CD14-positive monocyte (primary cell): ENCODE data around the gene ACSL6. TPM values are rescaled to one million over a fixed set of nuclear protein-coding genes. Genes with fewer than 3 reads are reported as not detected.

ENCODE experiments used
- DNase-seq, 3 donors: peaks; one replicate each; pipeline ENCODE4 v3.0.0-alpha.2; 2011 to 2022
- H2AFZ ChIP-seq: 2 replicates; pipeline ENCODE4 v1.6.0; 2012; ENCODE audit warnings: mild to moderate bottlenecking, low read depth, low read length, inconsistent platforms; ENCODE audit not compliant: insufficient read depth, poor library complexity, severe bottlenecking
- H3K27ac ChIP-seq, 2 donors: 1 replicate in 1 of 2; 2 replicates in 1 of 2; pipeline ENCODE4 v1.5.1; 2012 to 2013; ENCODE audit warnings: low read length in 2 of 2, control low read depth in 1 of 2, inconsistent platforms in 1 of 2, low read depth in 1 of 2, mild to moderate bottlenecking in 1 of 2
- H3K27me3 ChIP-seq, 2 donors: one replicate each; pipeline versions ENCODE4 v1.6.0 to v1.6.1; 2011 to 2013; ENCODE audit warnings: low read length in 2 of 2; ENCODE audit not compliant: control insufficient read depth in 2 of 2, insufficient read depth in 2 of 2
- H3K36me3 ChIP-seq, 2 donors: replicated peaks in 1 of 2; 1 replicate in 1 of 2; 2 replicates in 1 of 2; pipeline versions ENCODE4 v1.5.1 to v1.6.1; 2012 to 2013; ENCODE audit warnings: low read length in 2 of 2, control low read depth in 1 of 2, inconsistent platforms in 1 of 2, mild to moderate bottlenecking in 1 of 2; ENCODE audit not compliant: insufficient read depth in 2 of 2, control insufficient read depth in 1 of 2
- H3K4me1 ChIP-seq, 2 donors: 1 replicate in 1 of 2; 2 replicates in 1 of 2; pipeline versions ENCODE4 v1.5.1 to v1.6.1; 2012 to 2013; ENCODE audit warnings: low read length in 2 of 2, control low read depth in 1 of 2, inconsistent platforms in 1 of 2, mild to moderate bottlenecking in 1 of 2, moderate library complexity in 1 of 2; ENCODE audit not compliant: insufficient read depth in 2 of 2, control insufficient read depth in 1 of 2
- H3K4me2 ChIP-seq: replicated peaks from 2 replicates; pipeline ENCODE3; 2012; ENCODE audit warnings: low read length, moderate library complexity, mild to moderate bottlenecking; ENCODE audit not compliant: poor library complexity, severe bottlenecking; ENCODE audit errors: extremely low read depth
- H3K4me3 ChIP-seq, 3 experiments: fragments of 200-600 bp in 1 of 3; sonication (generic) in 1 of 3; replicated peaks in 1 of 3; 1 replicate in 2 of 3; 2 replicates in 1 of 3; pipeline ENCODE4 v1.5.1; 2011 to 2013; ENCODE audit warnings: low read length in 3 of 3, mild to moderate bottlenecking in 3 of 3, control low read depth in 2 of 3, low read depth in 2 of 3, inconsistent platforms in 1 of 3, moderate library complexity in 1 of 3
- H3K79me2 ChIP-seq: 2 replicates; pipeline ENCODE4 v1.6.0; 2012; ENCODE audit warnings: mild to moderate bottlenecking, control low read depth, inconsistent platforms, low read length, moderate library complexity; ENCODE audit not compliant: insufficient read depth
- H3K9ac ChIP-seq: 2 replicates; pipeline ENCODE4 v1.6.0; 2017; ENCODE audit warnings: low read length, mild to moderate bottlenecking; ENCODE audit not compliant: insufficient read depth, poor library complexity, severe bottlenecking
- H3K9me3 ChIP-seq, 2 donors: replicated peaks in 1 of 2; 1 replicate in 1 of 2; 2 replicates in 1 of 2; pipeline versions ENCODE4 v1.5.1 to v1.6.1; 2012 to 2013; ENCODE audit warnings: low read length in 2 of 2, control low read depth in 1 of 2; ENCODE audit not compliant: control insufficient read depth in 1 of 2, insufficient read depth in 1 of 2
- H4K20me1 ChIP-seq: 2 replicates; pipeline ENCODE4 v1.6.0; 2012; ENCODE audit warnings: mild to moderate bottlenecking, low read length, control low read depth, moderate library complexity; ENCODE audit not compliant: insufficient read depth
- H3K27ac Mint-ChIP-seq, 7 donors: one replicate each; pipeline ENCODE4 v1.8.0; 2020; ENCODE audit warnings: mild to moderate bottlenecking in 7 of 7, mixed read lengths in 7 of 7, moderate library complexity in 6 of 7, inconsistent platforms in 2 of 7
- H3K27me3 Mint-ChIP-seq, 3 donors: one replicate each; pipeline ENCODE4 v1.8.0; 2021 to 2022; ENCODE audit warnings: low read depth in 3 of 3, mild to moderate bottlenecking in 3 of 3, mixed read lengths in 3 of 3, moderate library complexity in 3 of 3, inconsistent platforms in 1 of 3
- H3K36me3 Mint-ChIP-seq, 2 donors: one replicate each; pipeline ENCODE4 v1.8.0; 2020; ENCODE audit warnings: mixed read lengths in 2 of 2, inconsistent platforms in 1 of 2, mild to moderate bottlenecking in 1 of 2
- H3K4me1 Mint-ChIP-seq: one replicate; pipeline ENCODE4 v1.8.0; 2020; ENCODE audit warnings: mild to moderate bottlenecking, mixed read lengths
- H3K4me3 Mint-ChIP-seq, 2 donors: one replicate each; pipeline ENCODE4 v1.8.0; 2020; ENCODE audit warnings: mild to moderate bottlenecking in 2 of 2, mixed read lengths in 2 of 2, moderate library complexity in 1 of 2
- H3K9me3 Mint-ChIP-seq, 7 donors: one replicate each; pipeline ENCODE4 v1.8.0; 2020 to 2022; ENCODE audit warnings: mixed read lengths in 7 of 7, mild to moderate bottlenecking in 6 of 7, moderate library complexity in 6 of 7, inconsistent platforms in 2 of 7
- CTCF ChIP-seq: fragments of 200-600 bp; IDR thresholded peaks from one replicate; pipeline ENCODE4 v1.8.0; 2022; ENCODE audit warnings: antibody characterized with exemption, mild to moderate bottlenecking
- WGBS: methylation state at CpG from one replicate; pipeline ENCODE4 v1.1.5; 2013; ENCODE audit warnings: missing lambda C conversion rate; ENCODE audit not compliant: insufficient coverage; 5-methylcytosine and 5-hydroxymethylcytosine counted together
- intact Hi-C, 2 donors: fragments of 100-400 bp; cut with micrococcal nuclease; formaldehyde crosslinking; loops; one replicate each; pipeline versions ENCODE4 v1.15.0 to v1.15.1; 2023
- polyA plus RNA-seq, 3 donors: library from polyadenylated mRNA; depleted of rRNA in 1 of 3; unstranded in 2 of 3; stranded (reverse) in 1 of 3; fragments of 300-500 nt in 2 of 3; fragments of >200 nt in 1 of 3; fragmentation: Illumina TruSeq in 2 of 3; gene quantifications; 1 replicate in 2 of 3; 2 replicates in 1 of 3; pipeline ENCODE4 v1.2.3, GENCODE V29; 2012 to 2021

ACSL6 gene
- polyA plus RNA-seq, 3 donors = 0.45 TPM; not detected in 2

GRCh38 chr5:132025403-132025971, 14.0 kb upstream of the ACSL6 start:
- Mint-ChIP-seq H3K9me3 (peaks cover 0 to 5% (median 0%) of the 10 kb centered on the region in 7 donors), H3K4me3 (no peak overlapping the region), H3K27ac (no peak overlapping the region), H3K36me3 (no peaks in the 10 kb centered on the region), H3K27me3 (peaks cover 3 to 9% (median 7%) of the 10 kb centered on the region in 3 donors), H3K4me1 (no peaks in the 10 kb centered on the region)
- Histone ChIP-seq H3K27ac (no peak overlapping the region), H3K79me2 (no peaks in the 10 kb centered on the region), H3K4me2 (no peak overlapping the region), H3K27me3 (peaks cover 0 to 5% of the 10 kb centered on the region in 2 donors), H3K4me3 (no peak overlapping the region), H2AFZ (no peak overlapping the region), H3K4me1 (no peaks in the 10 kb centered on the region), H3K36me3 (no peaks in the 10 kb centered on the region), H3K9ac (no peak overlapping the region), H4K20me1 (no peaks in the 10 kb centered on the region), H3K9me3 (no peaks in the 10 kb centered on the region)
- WGBS = 89% methylated on average over 7 of the region's 7 CpGs
- no peak for TF ChIP-seq CTCF
- intact Hi-C loops = no loop called here
- no peak for DNase-seq

GRCh38 chr5:132024789-132025402, 13.4 kb upstream of the ACSL6 start:
- Mint-ChIP-seq H3K4me3 (no peak overlapping the region), H3K27me3 (peaks cover 1 to 11% (median 6%) of the 10 kb centered on the region in 3 donors), H3K4me1 (no peaks in the 10 kb centered on the region), H3K27ac (no peak overlapping the region), H3K36me3 (no peaks in the 10 kb centered on the region), H3K9me3 (no peaks in the 10 kb centered on the region)
- intact Hi-C loops = no loop called here
- Histone ChIP-seq H3K27ac (no peak overlapping the region), H3K4me3 (no peak overlapping the region), H3K4me1 (no peaks in the 10 kb centered on the region), H3K9ac (no peak overlapping the region), H2AFZ (no peak overlapping the region), H3K4me2 (no peak overlapping the region), H3K36me3 (no peaks in the 10 kb centered on the region), H4K20me1 (no peaks in the 10 kb centered on the region), H3K79me2 (no peaks in the 10 kb centered on the region), H3K9me3 (no peaks in the 10 kb centered on the region), H3K27me3 (peaks cover 0 to 9% of the 10 kb centered on the region in 2 donors)
- no peak for DNase-seq
- 86% methylated on average over 7 of the region's 8 CpGs for WGBS
- TF ChIP-seq CTCF = no peak
